Endothelial cell of umbilical vein (primary cell): ENCODE measurements around the gene ACAP2.

ENCODE experiments used
- CTCF ChIP-seq, 2 donors: IDR thresholded peaks; 1 replicate in 1 of 2; 2 replicates in 1 of 2; pipeline ENCODE4 v1.5.1; 2011; ENCODE audit warnings: low read length in 2 of 2, mild to moderate bottlenecking in 2 of 2, moderate library complexity in 2 of 2, control low read depth in 1 of 2, inconsistent platforms in 1 of 2, low read depth in 1 of 2; ENCODE audit not compliant: insufficient read depth in 1 of 2; ENCODE audit errors: extremely low read depth in 1 of 2
- EZH2 ChIP-seq: IDR thresholded peaks from 2 replicates; pipeline ENCODE4 v1.6.1; 2012; ENCODE audit warnings: borderline replicate concordance, low read depth, mild to moderate bottlenecking, moderate library complexity, low read length, inconsistent platforms; ENCODE audit not compliant: severe bottlenecking
- MYC ChIP-seq: IDR thresholded peaks from one replicate; pipeline ENCODE4 v1.6.1; 2011; ENCODE audit warnings: mild to moderate bottlenecking, low read depth, low read length
- POLR2A ChIP-seq: IDR thresholded peaks from 2 replicates; pipeline ENCODE4 v1.6.1; 2012; ENCODE audit warnings: low read depth, mild to moderate bottlenecking, control low read depth, low read length
- POLR2AphosphoS5 ChIP-seq: IDR thresholded peaks from 2 replicates; pipeline ENCODE4 v1.6.1; 2012; ENCODE audit warnings: low read depth, mild to moderate bottlenecking, control low read depth, low read length, moderate library complexity; ENCODE audit not compliant: insufficient read depth

- TF ChIP-seq POLR2AphosphoS5 (no peak), CTCF (IDR thresholded peaks at IDR 0.05; ENCODE audit: extremely low read depth in 1 of 2, insufficient read depth in 1 of 2, low read depth in 1 of 2, low read length in 2 of 2) (no peak), MYC (no peak), EZH2 (no peak), POLR2A (no peak)
Measured at GRCh38 chr3:195319060-195319459, 123.8 kb downstream of the ACAP2 start.
